GM12891 (cell line): ENCODE measurements around the gene NCOA4.
"Not testable (repeated sequence)": the region's sequence is repeated elsewhere in the genome, so short reads cannot be mapped to it uniquely, and the experiment has no call there.

Experiments
- DNase-seq: peaks from one replicate; pipeline ENCODE4 v3.0.0; 2011; ENCODE audit warnings: low spot score; ENCODE audit not compliant: insufficient read length
- FAIRE-seq: peaks from 2 replicates; lab custom pipeline; 2011; peaks lifted over from hg19 to GRCh38; lab: Jason Lieb, UNC
- PAX5 ChIP-seq: IDR thresholded peaks from 2 replicates; pipeline ENCODE4 v1.6.1; 2011; ENCODE audit warnings: low read length, moderate library complexity, mild to moderate bottlenecking; ENCODE audit not compliant: insufficient read depth, severe bottlenecking
- POLR2A ChIP-seq: IDR thresholded peaks from 2 replicates; pipeline ENCODE4 v1.6.1; 2011; ENCODE audit warnings: low read depth, low read length, control low read depth
- POLR2AphosphoS5 ChIP-seq: IDR thresholded peaks from 2 replicates; pipeline ENCODE4 v1.6.1; 2011; ENCODE audit warnings: low read depth, low read length, control low read depth
- POU2F2 ChIP-seq: IDR thresholded peaks from 2 replicates; pipeline ENCODE4 v1.6.1; 2011; ENCODE audit warnings: low read depth, mild to moderate bottlenecking, control low read depth, low read length, moderate library complexity
- SPI1 ChIP-seq: IDR thresholded peaks from 2 replicates; pipeline ENCODE4 v1.6.1; 2011; ENCODE audit warnings: low read depth, low read length, control low read depth
- TAF1 ChIP-seq: IDR thresholded peaks from 2 replicates; pipeline ENCODE4 v1.6.1; 2011; ENCODE audit warnings: low read depth, low read length, control low read depth

Gene NCOA4

GRCh38 chr10:46069771-46070463 is 39.5 kb upstream of the NCOA4 start:
- DNase-seq (no peak), FAIRE-seq (no peak)
- no peak for TF ChIP-seq PAX5
- no peak for TF ChIP-seq SPI1
- no peak for TF ChIP-seq POLR2AphosphoS5
- no peak for TF ChIP-seq TAF1
- TF ChIP-seq POU2F2: no peak
- TF ChIP-seq POLR2A: no peak

DNA sequence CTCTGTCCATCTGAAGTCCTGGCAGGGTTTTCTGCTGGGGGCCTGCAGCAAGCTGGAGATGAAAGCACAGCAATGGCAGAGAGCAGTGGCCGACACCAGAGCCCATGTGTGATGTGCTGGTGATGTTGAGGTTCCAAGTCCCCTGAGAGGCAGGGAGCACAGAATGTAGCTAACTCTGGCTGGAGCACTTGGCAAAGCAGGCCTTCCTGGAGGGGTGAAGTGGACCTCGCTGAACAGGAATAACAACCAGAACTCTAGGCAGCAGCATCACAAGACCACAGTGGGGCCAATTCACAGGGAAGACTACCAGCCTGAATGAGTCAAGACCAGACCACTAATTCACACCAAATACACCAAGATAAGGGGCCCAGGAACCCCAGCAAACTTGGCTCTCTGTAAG is 38.5 kb upstream of the NCOA4 start:
- no peak for TF ChIP-seq POLR2AphosphoS5
- no peak for TF ChIP-seq POLR2A
- no peak for TF ChIP-seq SPI1
- TF ChIP-seq PAX5: no peak
- no peak for TF ChIP-seq TAF1
- no peak for TF ChIP-seq POU2F2
- no peak for FAIRE-seq
- DNase-seq: no peak

DNA sequence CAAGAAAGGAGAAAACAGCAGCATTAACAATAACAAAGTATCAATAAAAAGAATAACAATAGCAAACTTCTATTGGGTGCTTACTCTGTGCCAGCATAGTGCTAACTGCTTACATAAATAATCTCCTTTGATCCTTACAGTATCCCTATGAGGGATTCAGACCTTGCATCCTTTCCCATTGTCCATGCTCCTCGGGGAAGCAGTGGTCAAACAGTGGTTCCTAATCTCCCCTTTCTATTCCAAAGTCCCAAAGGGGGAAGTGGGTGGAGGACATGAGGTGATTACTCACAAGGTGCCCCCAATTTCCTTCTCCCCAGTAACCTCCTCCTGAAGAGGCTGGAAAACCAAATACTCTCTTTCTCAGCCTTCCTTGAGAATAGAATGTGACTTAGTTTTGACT is 37.7 kb upstream of the NCOA4 start:
- no peak for DNase-seq
- no peak for FAIRE-seq
- no peak for TF ChIP-seq TAF1
- TF ChIP-seq SPI1: no peak
- TF ChIP-seq POLR2AphosphoS5: no peak
- TF ChIP-seq POU2F2: no peak
- no peak for TF ChIP-seq POLR2A
- TF ChIP-seq PAX5: no peak

DNA sequence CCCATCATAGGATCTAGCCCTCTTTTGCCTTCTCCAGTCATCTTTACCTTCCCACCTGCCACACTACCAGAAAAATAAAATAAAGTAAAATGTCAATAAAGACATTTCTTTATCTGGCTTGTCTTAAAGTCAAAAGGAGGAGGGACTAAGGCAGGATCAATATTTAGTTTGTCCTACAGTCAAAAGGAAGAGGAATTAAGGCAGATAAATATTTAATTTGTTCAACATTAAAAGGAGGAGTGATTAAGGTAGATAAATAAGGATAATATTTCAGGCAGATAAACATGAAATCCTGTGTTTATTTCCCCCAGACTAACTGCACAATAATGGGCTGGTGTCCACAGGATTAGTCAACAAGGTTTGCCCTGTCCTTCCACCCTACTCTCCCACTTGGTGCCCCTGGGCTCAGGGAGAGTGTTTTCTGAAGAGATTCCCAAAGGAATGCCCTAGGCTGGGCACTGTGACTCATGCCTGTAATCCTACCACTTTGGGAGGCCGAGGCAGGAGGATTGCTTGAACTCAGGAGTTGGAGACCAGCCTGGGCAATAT is 33.9 kb upstream of the NCOA4 start:
- no peak for DNase-seq
- no peak for TF ChIP-seq SPI1
- no peak for TF ChIP-seq POLR2AphosphoS5
- TF ChIP-seq POU2F2: no peak
- TF ChIP-seq POLR2A: no peak
- TF ChIP-seq TAF1: no peak
- no peak for TF ChIP-seq PAX5
- FAIRE-seq: no peak

DNA sequence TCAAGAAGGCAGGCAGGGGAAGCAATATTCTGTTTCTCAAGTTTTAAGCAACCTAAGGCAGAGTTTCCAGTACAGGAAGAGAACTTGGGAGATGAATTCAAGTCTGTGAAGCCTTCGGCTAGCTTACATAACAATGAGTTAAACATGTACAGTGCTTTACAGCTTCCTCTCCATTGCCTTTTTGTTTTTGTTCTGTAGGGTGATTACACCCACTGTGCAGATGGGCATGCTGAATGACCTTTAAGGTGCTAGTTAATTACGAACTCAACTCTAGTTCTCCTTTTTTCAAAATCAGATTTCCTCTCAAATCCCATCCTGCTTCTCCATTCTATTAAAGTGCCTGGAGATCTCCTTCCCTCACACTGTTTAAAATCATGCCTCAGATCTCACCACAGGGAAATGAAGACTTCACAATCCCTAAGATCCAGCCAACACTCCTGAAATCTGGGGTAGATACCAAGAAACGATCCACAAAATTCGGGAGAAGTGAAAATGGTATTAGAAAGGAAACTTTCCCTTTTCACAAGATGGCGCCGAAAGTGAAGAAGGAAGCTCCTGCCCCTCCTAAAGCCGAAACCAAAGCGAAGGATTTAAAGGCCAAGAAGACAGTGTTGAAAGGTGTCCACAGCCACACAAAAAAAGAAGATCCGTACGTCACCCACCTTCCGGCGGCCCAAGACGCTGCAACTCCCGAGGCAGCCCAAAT is 32.5 kb upstream of the NCOA4 start:
- DNase-seq (no peak), FAIRE-seq (no peak)
- TF ChIP-seq SPI1: no peak
- no peak for TF ChIP-seq TAF1
- no peak for TF ChIP-seq PAX5
- no peak for TF ChIP-seq POU2F2
- no peak for TF ChIP-seq POLR2AphosphoS5
- TF ChIP-seq POLR2A: no peak

GRCh38 chr10:46060706-46061105 is 30.3 kb upstream of the NCOA4 start:
- no peak for DNase-seq
- no peak for FAIRE-seq
- TF ChIP-seq PAX5 (no peak), POLR2AphosphoS5 (no peak), POLR2A (no peak), POU2F2 (no peak)

DNA sequence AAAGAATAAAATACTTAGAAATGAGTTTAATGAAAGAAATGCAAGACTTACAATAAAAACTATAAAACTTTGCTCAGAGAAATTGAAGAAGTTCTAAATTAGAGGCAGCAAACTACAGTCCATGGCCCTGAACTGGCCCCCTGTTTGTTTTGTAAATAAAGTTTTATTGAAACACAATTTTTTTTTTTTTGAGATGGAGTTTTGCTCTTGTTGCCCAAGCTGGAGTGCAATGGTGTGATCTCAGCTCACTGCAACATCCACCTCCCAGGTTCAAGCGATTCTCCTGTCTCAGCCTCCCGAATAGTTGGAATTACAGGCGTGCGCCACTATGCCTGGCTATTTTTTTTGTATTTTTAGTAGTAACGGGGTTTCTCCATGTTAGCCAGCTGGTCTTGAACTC is 27.5 kb upstream of the NCOA4 start:
- not testable (repeated sequence) for FAIRE-seq, DNase-seq

DNA sequence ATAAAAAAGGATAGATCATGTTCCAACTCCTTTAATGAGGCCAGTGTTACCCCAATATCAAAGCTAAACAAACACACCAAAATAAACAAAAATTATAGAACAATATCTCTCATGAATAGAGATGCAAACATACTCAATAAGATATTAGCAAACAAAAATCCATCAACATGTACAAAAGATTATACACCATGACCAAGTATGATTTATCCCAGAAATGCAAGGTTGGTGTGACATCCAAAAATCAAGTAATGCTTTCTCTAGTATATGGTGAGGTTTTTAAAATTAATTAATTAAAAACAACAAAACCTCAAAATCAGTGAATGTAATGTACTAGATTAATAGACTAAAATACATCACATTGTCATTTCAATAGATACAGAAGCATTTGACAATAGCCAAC is 26.6 kb upstream of the NCOA4 start:
- FAIRE-seq: no peak

DNA sequence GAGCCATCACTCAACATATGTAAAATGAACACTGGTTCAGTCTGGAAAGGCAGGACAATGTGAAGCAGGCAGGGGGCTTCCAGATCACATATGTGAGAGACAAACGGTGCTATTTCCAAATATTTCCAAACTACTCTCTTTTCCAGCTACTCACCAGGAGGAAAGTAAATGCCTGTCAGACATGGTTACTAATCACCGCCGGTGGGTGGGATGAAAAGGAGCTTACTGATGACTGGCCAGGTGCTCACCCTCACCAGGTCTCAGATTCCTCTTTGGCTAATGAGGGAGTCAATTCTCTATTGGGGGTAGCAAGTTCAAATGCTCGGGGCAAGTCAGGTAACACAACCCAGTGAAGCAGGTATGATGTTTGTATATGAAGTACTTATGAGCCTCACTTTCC is 25.3 kb upstream of the NCOA4 start:
- DNase-seq: no peak
- no peak for TF ChIP-seq TAF1
- TF ChIP-seq POU2F2: no peak
- TF ChIP-seq POLR2AphosphoS5: no peak
- TF ChIP-seq POLR2A: no peak
- TF ChIP-seq SPI1: no peak
- TF ChIP-seq PAX5: no peak
- no peak for FAIRE-seq

More for the DNA sequence above, 26.6 kb upstream of the NCOA4 start:
- TF ChIP-seq PAX5: no peak
- no peak for DNase-seq
